ENCODE measurements around the gene FOXL1.

FOXL1 gene

DNA sequence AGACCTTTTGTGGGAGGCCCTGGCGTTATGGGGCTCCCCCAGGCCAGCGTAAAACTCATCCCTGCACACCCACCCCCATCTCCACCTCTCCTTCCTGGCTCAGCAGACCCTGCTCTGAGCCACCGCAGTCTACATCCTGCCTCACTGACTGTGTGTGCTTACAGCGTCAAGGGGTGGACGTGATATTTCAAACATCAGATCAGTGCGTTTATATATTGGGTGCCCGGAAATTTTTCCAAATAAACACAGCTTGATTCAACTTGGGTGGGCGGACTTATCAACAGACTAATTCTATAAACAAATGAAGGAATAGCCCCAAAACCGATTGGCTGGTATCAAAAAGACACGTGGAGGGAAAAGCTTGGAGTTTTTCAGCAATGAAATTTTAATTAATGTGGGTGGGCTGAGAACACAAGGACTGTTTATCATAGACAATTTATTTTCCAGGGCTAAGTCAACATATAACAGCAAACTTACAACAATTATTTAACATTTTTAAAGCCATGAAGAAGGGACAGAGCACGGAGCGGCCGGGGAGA lies at the start of gene FOXL1:
FOXL1 (plus strand) TSS at position 489 of the 539 bp plus-strand sequence. CDS start 175 bp downstream, outside the sequence.
- Mint-ChIP-seq H3K4me3 (no peak within 1 kb of the TSS), H3K27me3 (peaks cover 88% of the 10 kb centered on the region), H3K36me3 (no peaks in the 10 kb centered on the region), H3K9me3 (no peaks in the 10 kb centered on the region), H3K4me1 (peaks cover 12% of the 10 kb centered on the region), H3K27ac (no peak within 1 kb of the TSS)
- CTCF ChIA-PET: no interaction called here
- no peak for DNase-seq

DNA sequence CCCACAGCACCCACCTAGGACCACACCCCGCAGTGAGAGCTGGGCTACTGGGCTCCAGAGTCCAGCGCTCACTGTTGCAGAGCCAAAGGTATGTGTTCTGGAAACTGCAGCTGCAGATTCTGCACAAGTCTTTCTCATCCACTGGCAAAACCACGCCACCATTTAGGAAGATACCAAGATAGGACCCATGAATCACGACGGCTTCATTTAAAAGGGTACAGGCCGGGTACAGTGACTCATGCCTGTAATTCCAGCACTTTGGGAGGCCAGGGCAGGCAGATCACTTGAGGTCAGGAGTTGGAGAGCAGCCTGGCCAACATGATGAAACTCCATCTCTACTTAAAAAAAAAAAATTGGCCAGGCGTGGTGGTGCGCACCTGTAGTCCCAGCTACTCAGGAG lies 49.2 kb upstream of the FOXL1 start:
- Mint-ChIP-seq H3K4me3 (no peak overlapping the region), H3K4me1 (no peaks in the 10 kb centered on the region), H3K27ac (no peak overlapping the region), H3K36me3 (no peaks in the 10 kb centered on the region), H3K9me3 (no peaks in the 10 kb centered on the region), H3K27me3 (peaks cover under 1% of the 10 kb centered on the region)
- CTCF ChIA-PET: interaction anchor here (0.7 kb wide), 1 partner anchor 9 kb away, joined by 3 read pairs; no protein-coding TSS in a partner anchor
- no peak for DNase-seq

DNA sequence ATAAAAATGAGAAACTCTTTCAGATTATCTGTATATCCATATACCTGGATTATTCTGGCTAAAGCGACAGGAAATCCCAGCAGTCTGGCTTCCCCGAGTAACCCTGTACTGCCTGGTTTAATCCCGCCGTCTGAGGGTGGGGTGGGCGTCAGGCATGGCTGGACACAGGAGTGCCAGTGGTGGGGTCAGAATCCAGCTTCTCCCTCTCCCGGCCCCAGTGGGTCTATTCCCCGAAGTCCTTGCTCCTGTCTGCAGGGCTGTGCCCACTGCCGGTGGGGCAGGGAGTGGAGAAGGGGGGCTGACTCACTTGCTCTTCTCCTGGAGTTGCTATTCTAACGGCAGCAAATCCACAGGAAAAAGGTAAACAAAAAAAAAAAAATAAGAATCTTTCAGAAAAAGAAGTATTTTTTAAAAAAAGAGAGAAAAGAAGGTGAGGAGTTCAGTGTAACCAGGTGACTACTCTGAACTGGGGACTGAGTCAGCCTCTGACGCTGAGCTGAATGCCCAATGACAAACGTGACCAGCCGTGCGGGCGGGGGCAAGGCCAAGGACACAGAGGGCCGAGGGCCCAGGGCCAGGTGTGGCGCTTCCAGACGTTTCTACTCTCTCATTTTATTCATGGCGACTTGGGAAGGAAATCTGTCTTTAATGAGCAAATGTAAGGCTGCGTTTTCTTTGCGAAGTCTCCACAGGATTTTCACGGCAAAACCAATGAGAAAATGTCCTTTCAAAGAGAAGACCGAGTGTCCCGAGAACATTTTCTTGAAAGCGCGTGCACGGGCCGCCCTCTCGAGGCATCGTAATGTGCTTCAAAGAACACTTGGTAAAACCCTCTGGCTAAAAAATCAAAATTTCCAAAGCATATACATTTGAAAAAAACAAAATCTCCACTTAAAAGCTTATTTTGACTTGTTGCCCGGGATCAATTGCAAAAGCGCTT lies 47.8 kb upstream of the FOXL1 start:
- Mint-ChIP-seq H3K9me3 (no peaks in the 10 kb centered on the region), H3K4me1 (no peaks in the 10 kb centered on the region), H3K27ac (no peak overlapping the region), H3K4me3 (no peak overlapping the region), H3K36me3 (no peaks in the 10 kb centered on the region), H3K27me3 (no peaks in the 10 kb centered on the region)
- DNase-seq: no peak
- CTCF ChIA-PET: interaction anchor here (0.9 kb wide), 1 partner anchor 533 kb away, joined by 3 read pairs; no protein-coding TSS in a partner anchor

DNA sequence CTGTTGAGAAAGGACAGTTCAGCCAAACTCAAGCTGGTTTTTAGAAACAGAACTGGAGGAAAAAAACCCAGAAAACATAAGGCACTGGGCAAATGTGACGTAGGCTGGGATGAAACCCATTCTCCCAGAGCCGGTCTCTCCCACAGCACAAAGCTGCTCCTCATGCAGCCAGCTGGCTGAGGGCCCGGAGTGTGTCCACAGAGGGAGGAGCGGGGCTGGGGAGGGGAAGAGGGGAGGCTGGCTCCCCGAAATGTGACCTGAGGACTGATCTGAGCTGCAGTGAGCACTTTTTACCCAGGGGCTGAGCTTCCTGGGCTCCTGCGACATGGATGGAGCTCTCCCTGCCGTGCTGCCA lies 47.2 kb upstream of the FOXL1 start:
- no peak overlapping the region for H3K27ac Mint-ChIP-seq
- H3K36me3 Mint-ChIP-seq: no peaks in the 10 kb centered on the region
- DNase-seq: no peak
- no peak overlapping the region for H3K4me3 Mint-ChIP-seq
- H3K4me1 Mint-ChIP-seq: no peaks in the 10 kb centered on the region
- no peaks in the 10 kb centered on the region for H3K9me3 Mint-ChIP-seq
- CTCF ChIA-PET: interaction anchor here (0.9 kb wide), 1 partner anchor 532 kb away, joined by 3 read pairs; no protein-coding TSS in a partner anchor
- no peaks in the 10 kb centered on the region for H3K27me3 Mint-ChIP-seq

GRCh38 chr16:86531641-86532525 lies 46.5 kb upstream of the FOXL1 start:
- no peaks in the 10 kb centered on the region for H3K27me3 Mint-ChIP-seq
- no peak for DNase-seq
- no peaks in the 10 kb centered on the region for H3K9me3 Mint-ChIP-seq
- H3K36me3 Mint-ChIP-seq: no peaks in the 10 kb centered on the region
- H3K4me1 Mint-ChIP-seq: no peaks in the 10 kb centered on the region
- no peak overlapping the region for H3K4me3 Mint-ChIP-seq
- no peak overlapping the region for H3K27ac Mint-ChIP-seq
- CTCF ChIA-PET: interaction anchor here (1.5 kb wide), 1 partner anchor 11 kb away, joined by 4 read pairs; no protein-coding TSS in a partner anchor

DNA sequence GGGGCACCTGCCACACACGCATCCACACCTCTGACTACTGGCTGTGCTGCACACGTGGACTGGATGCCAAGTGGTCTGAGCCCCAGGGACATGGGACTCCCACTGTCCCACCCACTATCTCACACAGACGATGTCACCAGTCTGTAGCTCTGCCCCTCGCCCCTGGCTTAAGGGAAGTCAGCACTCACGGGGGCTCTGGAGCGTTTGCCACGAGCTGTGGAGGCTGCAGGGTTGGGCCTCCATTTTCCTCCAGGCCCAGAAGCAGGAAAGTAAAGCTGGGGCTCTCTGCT lies 45.9 kb upstream of the FOXL1 start:
- H3K4me1 Mint-ChIP-seq: no peaks in the 10 kb centered on the region
- DNase-seq: no peak
- H3K27me3 Mint-ChIP-seq: no peaks in the 10 kb centered on the region
- CTCF ChIA-PET: interaction anchor here (1.5 kb wide), 1 partner anchor 12 kb away, joined by 4 read pairs; no protein-coding TSS in a partner anchor
- no peak overlapping the region for H3K4me3 Mint-ChIP-seq
- no peaks in the 10 kb centered on the region for H3K36me3 Mint-ChIP-seq
- H3K9me3 Mint-ChIP-seq: no peaks in the 10 kb centered on the region
- no peak overlapping the region for H3K27ac Mint-ChIP-seq

DNA sequence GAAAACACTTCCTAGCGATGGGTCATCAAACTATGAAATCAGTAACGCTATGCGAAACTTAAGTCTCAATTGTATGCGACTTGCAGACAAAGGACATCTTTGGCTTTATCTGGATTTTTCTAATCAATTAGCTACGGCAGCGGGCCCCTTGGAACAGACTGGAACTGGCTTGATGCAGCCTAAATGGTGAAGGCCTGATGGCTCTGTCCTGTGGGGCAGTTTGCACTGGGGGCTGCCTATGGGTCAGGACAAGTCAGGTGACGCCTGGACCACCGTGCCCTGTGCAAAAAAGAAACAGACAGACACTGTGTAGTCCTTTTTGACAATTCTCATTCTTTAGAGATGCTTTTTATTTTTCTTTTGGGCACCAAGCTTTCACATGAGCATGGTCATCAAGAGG lies 45.3 kb upstream of the FOXL1 start:
- Mint-ChIP-seq H3K36me3 (no peaks in the 10 kb centered on the region), H3K9me3 (no peaks in the 10 kb centered on the region), H3K27ac (no peak overlapping the region), H3K4me1 (no peaks in the 10 kb centered on the region), H3K27me3 (no peaks in the 10 kb centered on the region), H3K4me3 (no peak overlapping the region)
- CTCF ChIA-PET: interaction anchor here (1.5 kb wide), 1 partner anchor 13 kb away, joined by 4 read pairs; no protein-coding TSS in a partner anchor
- DNase-seq: no peak

GRCh38 chr16:86533767-86534351 lies 44.5 kb upstream of the FOXL1 start:
- Mint-ChIP-seq H3K36me3 (peaks cover under 1% of the 10 kb centered on the region), H3K27me3 (no peaks in the 10 kb centered on the region), H3K27ac (peak overlapping the region; percentile 33), H3K4me1 (no peaks in the 10 kb centered on the region), H3K9me3 (no peaks in the 10 kb centered on the region), H3K4me3 (no peak overlapping the region)
- CTCF ChIA-PET: no interaction called here
- DNase-seq: no peak

DNA sequence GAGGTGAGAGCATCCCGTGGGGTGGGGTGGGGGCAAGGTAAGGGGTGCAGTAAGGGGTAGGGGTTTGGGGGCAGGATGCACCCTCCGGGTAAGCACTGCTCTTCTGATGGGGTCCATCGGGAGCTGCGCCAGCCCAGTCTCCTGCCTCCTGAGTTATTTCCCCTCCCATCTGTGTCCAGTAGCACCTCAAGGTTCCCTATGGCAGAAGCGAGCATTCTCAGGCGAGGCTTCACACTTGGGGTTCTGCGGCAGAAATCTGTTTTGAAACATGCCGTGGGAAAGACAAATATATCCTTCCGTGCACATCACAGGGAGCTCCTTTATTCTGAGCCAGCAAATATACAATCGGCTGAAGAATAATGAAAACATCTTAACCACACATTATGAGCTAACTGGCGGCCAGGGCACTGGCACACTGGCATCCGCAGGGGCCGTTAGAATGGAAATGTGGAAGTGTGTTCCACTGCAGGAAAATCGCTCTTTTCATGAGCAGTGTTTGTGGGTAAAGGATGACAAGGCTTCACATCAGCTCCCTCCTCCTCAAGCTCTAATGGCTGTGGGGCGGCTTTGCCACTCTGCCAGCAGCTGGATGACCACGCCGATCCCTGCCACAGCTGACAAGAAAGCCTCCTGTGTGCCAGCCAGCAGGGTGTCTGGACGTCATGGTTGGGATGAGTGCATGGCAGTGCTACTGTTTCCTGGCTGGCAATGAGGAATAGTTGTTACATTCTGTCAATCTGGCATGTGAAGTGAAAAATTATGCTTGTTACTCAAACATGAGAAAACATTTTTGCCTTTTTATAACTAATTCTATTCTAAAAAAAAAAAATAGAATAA lies 43.4 kb upstream of the FOXL1 start:
- Mint-ChIP-seq H3K27me3 (no peaks in the 10 kb centered on the region), H3K36me3 (peaks cover 9% of the 10 kb centered on the region), H3K4me3 (no peak overlapping the region), H3K9me3 (no peaks in the 10 kb centered on the region), H3K27ac (no peak overlapping the region), H3K4me1 (no peaks in the 10 kb centered on the region)
- DNase-seq: no peak
- CTCF ChIA-PET: no interaction called here

DNA sequence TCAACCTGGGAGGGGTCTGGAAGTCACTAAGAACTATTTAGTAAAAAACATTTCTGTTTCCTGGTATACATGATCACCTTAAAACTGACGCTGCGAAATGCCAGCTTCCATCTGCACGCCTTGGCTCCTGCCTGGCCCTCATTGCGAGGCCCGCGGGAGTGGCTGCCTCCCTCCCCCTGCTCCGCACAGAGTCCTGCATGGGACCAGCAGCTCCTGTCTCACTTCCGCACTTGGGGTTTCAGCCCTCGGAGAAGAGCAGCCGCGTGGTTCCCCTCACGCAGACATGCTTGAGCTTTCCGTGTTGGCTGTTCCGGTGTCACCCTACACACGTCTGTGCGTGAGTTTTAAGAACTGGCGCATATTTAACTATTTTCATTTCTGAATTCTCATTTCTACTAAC lies 41.7 kb upstream of the FOXL1 start:
- H3K27me3 Mint-ChIP-seq: no peaks in the 10 kb centered on the region
- no peak overlapping the region for H3K27ac Mint-ChIP-seq
- CTCF ChIA-PET: no interaction called here
- no peak overlapping the region for H3K4me3 Mint-ChIP-seq
- no peaks in the 10 kb centered on the region for H3K9me3 Mint-ChIP-seq
- H3K36me3 Mint-ChIP-seq: peaks cover 10% of the 10 kb centered on the region
- no peak for DNase-seq
- H3K4me1 Mint-ChIP-seq: no peaks in the 10 kb centered on the region

- Mint-ChIP-seq H3K4me3 (no peak overlapping the region), H3K36me3 (peaks cover 10% of the 10 kb centered on the region), H3K27ac (no peak overlapping the region), H3K9me3 (no peaks in the 10 kb centered on the region), H3K4me1 (no peaks in the 10 kb centered on the region), H3K27me3 (no peaks in the 10 kb centered on the region)
- no peak for DNase-seq
- CTCF ChIA-PET: no interaction called here
Measured at GRCh38 chr16:86537486-86537885, 40.9 kb upstream of the FOXL1 start.

GRCh38 chr16:86538196-86538780 lies 40.1 kb upstream of the FOXL1 start:
- CTCF ChIA-PET: no interaction called here
- Mint-ChIP-seq H3K27me3 (no peaks in the 10 kb centered on the region), H3K4me1 (no peaks in the 10 kb centered on the region), H3K36me3 (peaks cover 10% of the 10 kb centered on the region), H3K9me3 (no peaks in the 10 kb centered on the region), H3K4me3 (no peak overlapping the region), H3K27ac (no peak overlapping the region)
- DNase-seq: no peak

DNA sequence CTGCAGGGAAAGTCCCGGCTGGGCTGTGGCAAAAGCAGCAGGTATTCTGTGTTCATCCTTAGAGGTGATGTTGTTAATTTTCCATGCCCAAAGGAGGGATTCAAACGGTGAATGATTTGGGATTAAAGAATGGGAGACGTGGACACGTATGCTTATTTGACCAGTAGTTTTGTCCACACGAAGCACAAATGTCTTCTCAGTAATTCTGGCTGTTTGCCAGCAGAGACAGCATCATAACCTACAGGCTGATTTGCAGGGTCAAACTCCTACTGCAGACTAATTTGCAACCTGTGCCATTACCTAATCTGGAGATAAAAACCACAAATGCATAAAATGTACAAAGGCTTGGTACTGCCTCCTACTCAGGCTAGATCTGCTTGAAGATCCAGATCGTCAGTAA lies 37.5 kb upstream of the FOXL1 start:
- CTCF ChIA-PET: interaction anchor here (0.7 to 0.9 kb wide), 2 partner anchors 9 to 24 kb away, joined by 3 read pairs; no protein-coding TSS in a partner anchor

More for the DNA sequence above, 37.5 kb upstream of the FOXL1 start:
- no peak overlapping the region for H3K4me3 Mint-ChIP-seq
- no peaks in the 10 kb centered on the region for H3K27me3 Mint-ChIP-seq
- DNase-seq: no peak
- peaks cover 16% of the 10 kb centered on the region for H3K36me3 Mint-ChIP-seq
- H3K4me1 Mint-ChIP-seq: no peaks in the 10 kb centered on the region
- no peaks in the 10 kb centered on the region for H3K9me3 Mint-ChIP-seq
- H3K27ac Mint-ChIP-seq: no peak overlapping the region

Measured in activated naive CD4-positive, alpha-beta T cell treated with anti-CD3 and anti-CD28 coated beads, Interleukin-2, amount 10 ng/mL, durations not matched to agents 7 days and 5 days (primary cell).